Measurements from ENCODE around the gene ICAM5.

- TF ChIP-seq EZH2 (IDR thresholded peaks at IDR 0.05) (no peak), POLR2AphosphoS5 (IDR thresholded peaks at IDR 0.05; ENCODE audit: borderline replicate concordance, low read depth, low read length) (no peak), FOXP2 (optimal IDR thresholded peaks at IDR 0.05; ENCODE audit: control extremely low read depth, extremely low read length, insufficient read depth) (peak; percentile 16)
Measured at GRCh38 chr19:10269333-10270179, 20.2 kb upstream of the ICAM5 start.

All from SK-N-MC (cell line).